Lower lobe of right lung (tissue), 2 donors: ENCODE results near the gene SPDL1. TPM values are rescaled to one million over a fixed set of nuclear protein-coding genes. Genes with fewer than 3 reads are reported as not detected.
A peak's percentile ranks its signal among the peaks of the same experiment; 100 is the strongest.

ENCODE experiments used
- ATAC-seq, 2 donors: fragments of 200-7000 bp; cut with Tn5 transposase; one replicate each; pipeline ENCODE4 v1.9.1; 2020 to 2022; ENCODE audit warnings: mild to moderate bottlenecking in 2 of 2, moderate library complexity in 2 of 2
- DNase-seq: peaks from one replicate; pipeline ENCODE4 v3.0.0-alpha.2; 2020
- H3K27ac ChIP-seq: fragments of 200-600 bp; one replicate; pipeline ENCODE4 v1.8.0; 2022
- H3K27me3 ChIP-seq: fragments of 200-600 bp; one replicate; pipeline ENCODE4 v1.8.0; 2022; ENCODE audit warnings: low read depth
- H3K36me3 ChIP-seq: fragments of 200-600 bp; one replicate; pipeline ENCODE4 v1.8.0; 2022; ENCODE audit warnings: mild to moderate bottlenecking
- H3K4me1 ChIP-seq: fragments of 200-600 bp; one replicate; pipeline ENCODE4 v1.8.0; 2022
- H3K4me3 ChIP-seq: fragments of 200-600 bp; one replicate; pipeline ENCODE4 v1.8.0; 2022; ENCODE audit warnings: mild to moderate bottlenecking
- H3K9me3 ChIP-seq: fragments of 200-600 bp; one replicate; pipeline ENCODE4 v1.8.0; 2022
- CTCF ChIP-seq: fragments of 200-600 bp; IDR thresholded peaks from one replicate; pipeline ENCODE4 v1.8.0; 2022; ENCODE audit warnings: antibody characterized with exemption, mild to moderate bottlenecking
- intact Hi-C: fragments of 100-400 bp; cut with DNase I; formaldehyde crosslinking; loops from one replicate; pipeline ENCODE4 v1.11.0; 2022
- total RNA-seq: library from RNA; stranded (reverse); fragmentation: NEBNext Ultra II Directional; extraction: Animal tissue kit (Norgen Biotek cat#: 25700); gene quantifications from one replicate; pipeline ENCODE4 v1.2.1, GENCODE V29; 2021
- donor health status: DM: no; HTN: yes; CAD: no; lungs with severe emphysema.

The SPDL1 gene
- total RNA-seq, 1 donor from 2014 or later = 4.8 TPM

- Histone ChIP-seq H3K9me3 (no peaks in the 10 kb centered on the region), H3K4me3 (no peak overlapping the region), H3K27me3 (no peaks in the 10 kb centered on the region), H3K27ac (no peak overlapping the region), H3K36me3 (no peaks in the 10 kb centered on the region), H3K4me1 (peaks cover 12% of the 10 kb centered on the region)
- intact Hi-C loops = no loop called here
- ATAC-seq (peak; percentile 44 to 48), DNase-seq (no peak)
- TF ChIP-seq CTCF = peak; percentile 78
Measured at GRCh38 chr5:169581580-169582227, 1.9 kb upstream of the SPDL1 start.

GRCh38 chr5:169583101-169583423, 511 bp upstream of the SPDL1 start:
- no peaks in the 10 kb centered on the region for H3K27me3 ChIP-seq
- H3K4me1 ChIP-seq = peaks cover 12% of the 10 kb centered on the region
- H3K4me3 ChIP-seq = peak overlapping the region; percentile 76
- ATAC-seq (peak; percentile 63 to 68), DNase-seq (no peak)
- intact Hi-C loops = no loop called here
- peak overlapping the region; percentile 56 for H3K27ac ChIP-seq
- no peak for TF ChIP-seq CTCF
- no peaks in the 10 kb centered on the region for H3K9me3 ChIP-seq
- H3K36me3 ChIP-seq = no peaks in the 10 kb centered on the region

GRCh38 chr5:169584998-169585451, 1.5 kb downstream of the SPDL1 start:
- Histone ChIP-seq H3K36me3 (peaks cover 13% of the 10 kb centered on the region), H3K4me1 (peaks cover 12% of the 10 kb centered on the region), H3K4me3 (peak overlapping the region; percentile 76), H3K9me3 (no peaks in the 10 kb centered on the region), H3K27ac (no peak overlapping the region), H3K27me3 (no peaks in the 10 kb centered on the region)
- ATAC-seq = no peak
- DNase-seq = no peak
- TF ChIP-seq CTCF = no peak
- intact Hi-C loops = no loop called here

- intact Hi-C loops = no loop called here
- Histone ChIP-seq H3K9me3 (no peaks in the 10 kb centered on the region), H3K27ac (no peak overlapping the region), H3K27me3 (no peaks in the 10 kb centered on the region), H3K4me3 (no peak overlapping the region), H3K36me3 (peaks cover 65% of the 10 kb centered on the region), H3K4me1 (no peaks in the 10 kb centered on the region)
- no peak for TF ChIP-seq CTCF
- ATAC-seq (no peak), DNase-seq (no peak)
Measured at GRCh38 chr5:169590602-169591001, 7.0 kb downstream of the SPDL1 start.

- DNase-seq (no peak), ATAC-seq (no peak)
- intact Hi-C loops = no loop called here
- no peaks in the 10 kb centered on the region for H3K27me3 ChIP-seq
- H3K4me3 ChIP-seq = no peak overlapping the region
- H3K27ac ChIP-seq = no peak overlapping the region
- H3K4me1 ChIP-seq = no peaks in the 10 kb centered on the region
- TF ChIP-seq CTCF = no peak
- H3K9me3 ChIP-seq = no peaks in the 10 kb centered on the region
- peaks cover 75% of the 10 kb centered on the region for H3K36me3 ChIP-seq
Measured at GRCh38 chr5:169591636-169592035, 8.1 kb downstream of the SPDL1 start.
